ENCODE results near the gene NRN1L. TPM values are rescaled to one million over a fixed set of nuclear protein-coding genes. Genes with fewer than 3 reads are reported as not detected.

The NRN1L gene
- total RNA-seq, 1 donor: not detected

GRCh38 chr16:67928147-67928546 is 43.5 kb downstream of the NRN1L start:
- H3K79me2 ChIP-seq (ENCODE audit: insufficient read depth, low read length): peaks cover 23% of the 10 kb centered on the region
- peaks cover 15% of the 10 kb centered on the region for H3K4me1 ChIP-seq (ENCODE audit: insufficient read depth, low read length)
- H3K4me3 ChIP-seq (ENCODE audit: insufficient read depth, low read length): no peak overlapping the region
- DNase-seq (ENCODE audit: insufficient read length, low spot score, missing footprints): peak; percentile 37
- TF ChIP-seq CTCF (IDR thresholded peaks at IDR 0.05; ENCODE audit: extremely low read depth, low read depth, low read length): no peak
- no peaks in the 10 kb centered on the region for H3K9me3 ChIP-seq (ENCODE audit: low read depth, low read length)
- no peaks in the 10 kb centered on the region for H3K27me3 ChIP-seq (ENCODE audit: insufficient read depth, low read length)
- H3K36me3 ChIP-seq (ENCODE audit: insufficient read depth, low read length): peaks cover 29% of the 10 kb centered on the region
- no peak overlapping the region for H3K4me2 ChIP-seq (ENCODE audit: insufficient read depth, low read length)
- no peak overlapping the region for H3K27ac ChIP-seq (ENCODE audit: low read depth, low read length)
- peaks cover 48% of the 10 kb centered on the region for H4K20me1 ChIP-seq (ENCODE audit: insufficient read depth, low read length)
- H2AFZ ChIP-seq (ENCODE audit: low read length): no peak overlapping the region

- Histone ChIP-seq H3K27ac (ENCODE audit: low read depth, low read length) (no peak overlapping the region), H3K4me1 (ENCODE audit: insufficient read depth, low read length) (peaks cover 15% of the 10 kb centered on the region), H4K20me1 (ENCODE audit: insufficient read depth, low read length) (peaks cover 42% of the 10 kb centered on the region), H2AFZ (ENCODE audit: low read length) (no peak overlapping the region), H3K79me2 (ENCODE audit: insufficient read depth, low read length) (peaks cover 20% of the 10 kb centered on the region), H3K9me3 (ENCODE audit: low read depth, low read length) (no peaks in the 10 kb centered on the region), H3K27me3 (ENCODE audit: insufficient read depth, low read length) (no peaks in the 10 kb centered on the region), H3K4me2 (ENCODE audit: insufficient read depth, low read length) (no peak overlapping the region), H3K36me3 (ENCODE audit: insufficient read depth, low read length) (peaks cover 30% of the 10 kb centered on the region), H3K4me3 (ENCODE audit: insufficient read depth, low read length) (no peak overlapping the region)
- DNase-seq (ENCODE audit: insufficient read length, low spot score, missing footprints): peak; percentile 97
- peak; percentile 94 for TF ChIP-seq CTCF (IDR thresholded peaks at IDR 0.05; ENCODE audit: extremely low read depth, low read depth, low read length)
These were observed 44.1 kb downstream of the NRN1L start for GRCh38 chr16:67928561-67929364.

GRCh38 chr16:67930191-67930590 is 45.5 kb downstream of the NRN1L start:
- H3K4me1 ChIP-seq (ENCODE audit: insufficient read depth, low read length): peaks cover 25% of the 10 kb centered on the region
- no peak for TF ChIP-seq CTCF (IDR thresholded peaks at IDR 0.05; ENCODE audit: extremely low read depth, low read depth, low read length)
- no peaks in the 10 kb centered on the region for H3K9me3 ChIP-seq (ENCODE audit: low read depth, low read length)
- no peaks in the 10 kb centered on the region for H3K27me3 ChIP-seq (ENCODE audit: insufficient read depth, low read length)
- H4K20me1 ChIP-seq (ENCODE audit: insufficient read depth, low read length): peaks cover 46% of the 10 kb centered on the region
- H3K4me2 ChIP-seq (ENCODE audit: insufficient read depth, low read length): no peak overlapping the region
- H3K36me3 ChIP-seq (ENCODE audit: insufficient read depth, low read length): peaks cover 31% of the 10 kb centered on the region
- DNase-seq (ENCODE audit: insufficient read length, low spot score, missing footprints): peak; percentile 39
- H3K79me2 ChIP-seq (ENCODE audit: insufficient read depth, low read length): peaks cover 12% of the 10 kb centered on the region
- H3K4me3 ChIP-seq (ENCODE audit: insufficient read depth, low read length): no peak overlapping the region
- no peak overlapping the region for H3K27ac ChIP-seq (ENCODE audit: low read depth, low read length)
- H2AFZ ChIP-seq (ENCODE audit: low read length): no peak overlapping the region

GRCh38 chr16:67930678-67931211 is 46.1 kb downstream of the NRN1L start:
- H3K4me3 ChIP-seq (ENCODE audit: insufficient read depth, low read length): no peak overlapping the region
- peaks cover 31% of the 10 kb centered on the region for H3K36me3 ChIP-seq (ENCODE audit: insufficient read depth, low read length)
- no peaks in the 10 kb centered on the region for H3K27me3 ChIP-seq (ENCODE audit: insufficient read depth, low read length)
- no peak overlapping the region for H3K27ac ChIP-seq (ENCODE audit: low read depth, low read length)
- H3K79me2 ChIP-seq (ENCODE audit: insufficient read depth, low read length): peaks cover 12% of the 10 kb centered on the region
- DNase-seq (ENCODE audit: insufficient read length, low spot score, missing footprints): peak; percentile 65
- H3K4me2 ChIP-seq (ENCODE audit: insufficient read depth, low read length): no peak overlapping the region
- H2AFZ ChIP-seq (ENCODE audit: low read length): no peak overlapping the region
- peaks cover 25% of the 10 kb centered on the region for H3K4me1 ChIP-seq (ENCODE audit: insufficient read depth, low read length)
- no peak for TF ChIP-seq CTCF (IDR thresholded peaks at IDR 0.05; ENCODE audit: extremely low read depth, low read depth, low read length)
- H4K20me1 ChIP-seq (ENCODE audit: insufficient read depth, low read length): peaks cover 42% of the 10 kb centered on the region
- no peaks in the 10 kb centered on the region for H3K9me3 ChIP-seq (ENCODE audit: low read depth, low read length)

All from osteoblast (primary cell).